HepG2 (cell line): ENCODE measurements around the gene CRKL. TPM values are rescaled to one million over a fixed set of nuclear protein-coding genes. Genes with fewer than 3 reads are reported as not detected.

Experiments used
- ETV5 ChIP-seq: IDR thresholded peaks from 2 replicates; pipeline ENCODE4 v1.6.1; 2018; ENCODE audit warnings: missing biosample characterization, missing genetic modification reagents, inconsistent platforms, borderline replicate concordance
- HNRNPH1 ChIP-seq: fragments of 200-400 bp; formaldehyde crosslinking; optimal IDR thresholded peaks from 2 replicates; pipeline ENCODE3; 2017; ENCODE audit warnings: mild to moderate bottlenecking, low read depth, low read length
- HOXD1 ChIP-seq: sonication (generic); formaldehyde crosslinking; IDR thresholded peaks from 2 replicates; pipeline ENCODE4 v1.5.0; 2020; ENCODE audit warnings: missing genetic modification reagents
- MED8 ChIP-seq: sonication (generic); formaldehyde crosslinking; IDR thresholded peaks from 2 replicates; pipeline ENCODE4 v1.8.1; 2023; ENCODE audit warnings: mild to moderate bottlenecking, missing genetic modification reagents; ENCODE audit not compliant: insufficient replicate concordance
- RBAK ChIP-seq: sonication (generic); formaldehyde crosslinking; IDR thresholded peaks from 2 replicates; pipeline ENCODE4 v1.5.1; 2020; ENCODE audit warnings: mild to moderate bottlenecking, missing genetic modification reagents
- TBX2 ChIP-seq: sonication (generic); formaldehyde crosslinking; IDR thresholded peaks from 2 replicates; pipeline ENCODE4 v1.5.0; 2020; ENCODE audit warnings: missing genetic modification reagents, mild to moderate bottlenecking, borderline replicate concordance
- ZBTB20 ChIP-seq: sonication (generic); formaldehyde crosslinking; IDR thresholded peaks from 2 replicates; pipeline ENCODE4 v1.8.1; 2023; ENCODE audit warnings: missing genetic modification reagents, low read depth, mild to moderate bottlenecking, borderline replicate concordance
- ZFP36L1 ChIP-seq: sonication (generic); formaldehyde crosslinking; IDR thresholded peaks from 2 replicates; pipeline ENCODE4 v1.8.0; 2022; ENCODE audit warnings: mild to moderate bottlenecking, missing genetic modification reagents, moderate library complexity
- ZFY ChIP-seq: sonication (generic); formaldehyde crosslinking; IDR thresholded peaks from 2 replicates; pipeline ENCODE4 v1.4.0; 2020; ENCODE audit warnings: missing genetic modification reagents
- ZNF292 ChIP-seq: sonication (generic); formaldehyde crosslinking; IDR thresholded peaks from 2 replicates; pipeline ENCODE4 v1.8.1; 2022; ENCODE audit warnings: mild to moderate bottlenecking, low read depth, missing genetic modification reagents, borderline replicate concordance
- ZNF430 ChIP-seq: sonication (generic); formaldehyde crosslinking; IDR thresholded peaks from 2 replicates; pipeline ENCODE4 v1.9.0; 2021; ENCODE audit warnings: mild to moderate bottlenecking, missing genetic modification reagents
- ZNF589 ChIP-seq: sonication (generic); formaldehyde crosslinking; conservative IDR thresholded peaks from 2 replicates; pipeline ENCODE4 v1.8.0; 2022; ENCODE audit warnings: mild to moderate bottlenecking, moderate library complexity, missing genetic modification reagents
- polyA plus RNA-seq, 8 experiments: library from polyadenylated mRNA; depleted of rRNA in 3 of 8; stranded (reverse) in 7 of 8; unstranded in 1 of 8; fragments of >200 nt; fragmentation: Illumina TruSeq in 4 of 8; extraction: Trizol in 4 of 8; gene quantifications; 2 replicates each; pipeline versions ENCODE4 v1.2.1 to v1.2.3, GENCODE V29; 2011 to 2016; ENCODE audit warnings: low read depth in 4 of 8, missing spikeins in 1 of 8, mixed read lengths in 1 of 8; ENCODE audit not compliant: insufficient read depth in 1 of 8
- total RNA-seq, 5 experiments: library from RNA; depleted of rRNA; stranded (reverse); fragments of >200 nt; fragmentation: Illumina TruSeq; extraction: Trizol; gene quantifications; 2 replicates each; pipeline ENCODE4 v1.2.3, GENCODE V29; 2016; ENCODE audit warnings: low read depth in 1 of 5
- TF ChIP-seq, protein P1 (sequence below): sonication (generic); formaldehyde crosslinking; IDR thresholded peaks from 2 replicates; pipeline ENCODE4 v1.4.0; 2020; ENCODE audit warnings: missing genetic modification reagents
- TF ChIP-seq, protein P2 (sequence below): sonication (generic); formaldehyde crosslinking; IDR thresholded peaks from one replicate; pipeline ENCODE4 v1.5.1; 2020; ENCODE audit warnings: mild to moderate bottlenecking, missing genetic modification reagents; ENCODE audit errors: not compliant biosample characterization
- TF ChIP-seq, protein P3 (sequence below): sonication (generic); formaldehyde crosslinking; IDR thresholded peaks from 2 replicates; pipeline ENCODE4 v1.8.1; 2023; ENCODE audit warnings: missing genetic modification reagents, inconsistent platforms, borderline replicate concordance
- TF ChIP-seq, protein P4 (sequence below): sonication (generic); formaldehyde crosslinking; IDR thresholded peaks from 2 replicates; pipeline ENCODE4 v1.4.0; 2020; ENCODE audit warnings: low read depth, mild to moderate bottlenecking, missing genetic modification reagents

CRKL gene
- total and polyA plus RNA-seq, 2 of the 13 experiments (the other 11 are each of a cell fraction or from before 2014, with no cell fraction given): 37.4 to 60.6 TPM

DNA sequence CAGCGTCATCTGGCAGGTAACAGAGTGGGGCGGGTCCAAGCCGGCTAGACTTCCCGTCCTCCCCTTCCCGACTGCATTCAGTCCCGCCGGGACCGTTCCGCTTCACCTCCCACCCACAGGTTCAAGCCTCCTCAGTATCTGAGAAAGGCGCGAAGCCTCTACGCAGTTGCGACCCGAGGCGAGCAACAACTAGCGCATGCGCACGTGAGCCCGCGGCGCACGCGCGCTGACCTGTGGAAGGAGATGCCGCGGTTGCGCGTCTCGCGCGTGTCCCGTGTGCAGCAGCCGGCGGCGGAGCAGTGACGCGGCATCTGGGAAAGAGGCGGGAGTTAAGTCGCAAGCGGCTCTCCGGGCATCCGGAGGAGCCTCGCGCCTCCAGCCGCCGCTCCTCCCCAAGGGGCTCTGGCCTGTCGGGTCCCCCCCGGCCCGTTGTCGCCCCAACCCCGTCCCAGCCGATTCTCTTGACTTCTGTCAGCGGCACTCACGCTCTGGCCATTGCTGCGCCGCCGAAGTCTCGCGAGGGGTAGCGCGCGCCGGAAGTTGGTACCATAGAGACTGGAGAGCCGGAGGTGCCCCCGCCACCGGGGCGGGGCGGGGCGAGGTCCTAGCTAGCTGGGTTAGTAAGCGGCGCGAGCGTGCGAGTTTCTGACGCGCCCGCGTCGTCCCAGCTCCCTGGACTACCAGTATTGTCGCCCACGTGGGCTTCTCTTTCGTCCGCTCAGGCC, 84.6 kb downstream of the CRKL start, which contains the start of gene THAP7 (continued):
- TF ChIP-seq MED8 (CRISPR knock-in tag) (peak; percentile 79), ZFP36L1 (CRISPR knock-in tag) (peak; percentile 61), RBAK (CRISPR knock-in tag) (peak; percentile 50; the same call in 1 of the 2 replicates), ZNF589 (CRISPR knock-in tag) (peak; percentile 87), ZBTB20 (CRISPR knock-in tag) (peak; percentile 21; the same call in 1 of the 2 replicates), TBX2 (CRISPR knock-in tag) (peak; percentile 55; the same call in 1 of the 2 replicates), HNRNPH1 (peak; percentile 21), ZNF430 (CRISPR knock-in tag) (peak; percentile 69), ZNF292 (CRISPR knock-in tag) (peak; percentile 67), ETV5 (CRISPR knock-in tag) (peak; percentile 76), HOXD1 (CRISPR knock-in tag) (peak; percentile 59; the same call in 1 of the 2 replicates), ZFY (CRISPR knock-in tag) (peak; percentile 75)
- TF ChIP-seq, protein P1, sequence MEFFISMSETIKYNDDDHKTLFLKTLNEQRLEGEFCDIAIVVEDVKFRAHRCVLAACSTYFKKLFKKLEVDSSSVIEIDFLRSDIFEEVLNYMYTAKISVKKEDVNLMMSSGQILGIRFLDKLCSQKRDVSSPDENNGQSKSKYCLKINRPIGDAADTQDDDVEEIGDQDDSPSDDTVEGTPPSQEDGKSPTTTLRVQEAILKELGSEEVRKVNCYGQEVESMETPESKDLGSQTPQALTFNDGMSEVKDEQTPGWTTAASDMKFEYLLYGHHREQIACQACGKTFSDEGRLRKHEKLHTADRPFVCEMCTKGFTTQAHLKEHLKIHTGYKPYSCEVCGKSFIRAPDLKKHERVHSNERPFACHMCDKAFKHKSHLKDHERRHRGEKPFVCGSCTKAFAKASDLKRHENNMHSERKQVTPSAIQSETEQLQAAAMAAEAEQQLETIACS (CRISPR knock-in tag): peak; percentile 67
- TF ChIP-seq, protein P2, sequence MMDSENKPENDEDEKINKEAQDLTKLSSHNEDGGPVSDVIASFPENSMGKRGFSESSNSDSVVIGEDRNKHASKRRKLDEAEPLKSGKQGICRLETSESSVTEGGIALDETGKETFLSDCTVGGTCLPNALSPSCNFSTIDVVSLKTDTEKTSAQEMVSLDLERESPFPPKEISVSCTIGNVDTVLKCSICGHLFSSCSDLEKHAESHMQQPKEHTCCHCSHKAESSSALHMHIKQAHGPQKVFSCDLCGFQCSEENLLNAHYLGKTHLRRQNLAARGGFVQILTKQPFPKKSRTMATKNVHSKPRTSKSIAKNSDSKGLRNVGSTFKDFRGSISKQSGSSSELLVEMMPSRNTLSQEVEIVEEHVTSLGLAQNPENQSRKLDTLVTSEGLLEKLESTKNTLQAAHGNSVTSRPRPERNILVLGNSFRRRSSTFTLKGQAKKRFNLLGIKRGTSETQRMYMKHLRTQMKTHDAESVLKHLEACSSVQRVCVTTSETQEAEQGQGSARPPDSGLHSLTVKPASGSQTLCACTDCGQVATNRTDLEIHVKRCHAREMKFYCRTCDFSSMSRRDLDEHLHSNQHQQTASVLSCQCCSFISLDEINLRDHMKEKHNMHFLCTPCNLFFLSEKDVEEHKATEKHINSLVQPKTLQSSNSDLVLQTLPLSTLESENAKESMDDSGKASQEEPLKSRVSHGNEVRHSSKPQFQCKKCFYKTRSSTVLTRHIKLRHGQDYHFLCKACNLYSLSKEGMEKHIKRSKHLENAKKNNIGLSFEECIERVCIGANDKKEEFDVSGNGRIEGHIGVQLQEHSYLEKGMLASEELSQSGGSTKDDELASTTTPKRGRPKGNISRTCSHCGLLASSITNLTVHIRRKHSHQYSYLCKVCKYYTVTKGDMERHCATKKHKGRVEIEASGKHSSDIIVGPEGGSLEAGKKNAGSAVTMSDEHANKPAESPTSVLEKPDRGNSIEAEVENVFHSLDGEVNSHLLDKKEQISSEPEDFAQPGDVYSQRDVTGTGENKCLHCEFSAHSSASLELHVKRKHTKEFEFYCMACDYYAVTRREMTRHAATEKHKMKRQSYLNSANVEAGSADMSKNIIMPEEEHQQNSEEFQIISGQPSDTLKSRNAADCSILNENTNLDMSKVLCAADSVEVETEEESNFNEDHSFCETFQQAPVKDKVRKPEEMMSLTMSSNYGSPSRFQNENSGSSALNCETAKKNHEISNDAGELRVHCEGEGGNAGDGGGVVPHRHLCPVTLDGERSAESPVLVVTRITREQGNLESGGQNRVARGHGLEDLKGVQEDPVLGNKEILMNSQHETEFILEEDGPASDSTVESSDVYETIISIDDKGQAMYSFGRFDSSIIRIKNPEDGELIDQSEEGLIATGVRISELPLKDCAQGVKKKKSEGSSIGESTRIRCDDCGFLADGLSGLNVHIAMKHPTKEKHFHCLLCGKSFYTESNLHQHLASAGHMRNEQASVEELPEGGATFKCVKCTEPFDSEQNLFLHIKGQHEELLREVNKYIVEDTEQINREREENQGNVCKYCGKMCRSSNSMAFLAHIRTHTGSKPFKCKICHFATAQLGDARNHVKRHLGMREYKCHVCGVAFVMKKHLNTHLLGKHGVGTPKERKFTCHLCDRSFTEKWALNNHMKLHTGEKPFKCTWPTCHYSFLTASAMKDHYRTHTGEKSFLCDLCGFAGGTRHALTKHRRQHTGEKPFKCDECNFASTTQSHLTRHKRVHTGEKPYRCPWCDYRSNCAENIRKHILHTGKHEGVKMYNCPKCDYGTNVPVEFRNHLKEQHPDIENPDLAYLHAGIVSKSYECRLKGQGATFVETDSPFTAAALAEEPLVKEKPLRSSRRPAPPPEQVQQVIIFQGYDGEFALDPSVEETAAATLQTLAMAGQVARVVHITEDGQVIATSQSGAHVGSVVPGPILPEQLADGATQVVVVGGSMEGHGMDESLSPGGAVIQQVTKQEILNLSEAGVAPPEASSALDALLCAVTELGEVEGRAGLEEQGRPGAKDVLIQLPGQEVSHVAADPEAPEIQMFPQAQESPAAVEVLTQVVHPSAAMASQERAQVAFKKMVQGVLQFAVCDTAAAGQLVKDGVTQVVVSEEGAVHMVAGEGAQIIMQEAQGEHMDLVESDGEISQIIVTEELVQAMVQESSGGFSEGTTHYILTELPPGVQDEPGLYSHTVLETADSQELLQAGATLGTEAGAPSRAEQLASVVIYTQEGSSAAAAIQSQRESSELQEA (CRISPR knock-in tag): peak; percentile 53
- TF ChIP-seq, protein P3, sequence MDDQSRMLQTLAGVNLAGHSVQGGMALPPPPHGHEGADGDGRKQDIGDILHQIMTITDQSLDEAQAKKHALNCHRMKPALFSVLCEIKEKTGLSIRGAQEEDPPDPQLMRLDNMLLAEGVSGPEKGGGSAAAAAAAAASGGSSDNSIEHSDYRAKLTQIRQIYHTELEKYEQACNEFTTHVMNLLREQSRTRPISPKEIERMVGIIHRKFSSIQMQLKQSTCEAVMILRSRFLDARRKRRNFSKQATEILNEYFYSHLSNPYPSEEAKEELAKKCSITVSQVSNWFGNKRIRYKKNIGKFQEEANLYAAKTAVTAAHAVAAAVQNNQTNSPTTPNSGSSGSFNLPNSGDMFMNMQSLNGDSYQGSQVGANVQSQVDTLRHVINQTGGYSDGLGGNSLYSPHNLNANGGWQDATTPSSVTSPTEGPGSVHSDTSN (CRISPR knock-in tag): no peak; the same call in 1 of the 2 replicates
- TF ChIP-seq, protein P4, sequence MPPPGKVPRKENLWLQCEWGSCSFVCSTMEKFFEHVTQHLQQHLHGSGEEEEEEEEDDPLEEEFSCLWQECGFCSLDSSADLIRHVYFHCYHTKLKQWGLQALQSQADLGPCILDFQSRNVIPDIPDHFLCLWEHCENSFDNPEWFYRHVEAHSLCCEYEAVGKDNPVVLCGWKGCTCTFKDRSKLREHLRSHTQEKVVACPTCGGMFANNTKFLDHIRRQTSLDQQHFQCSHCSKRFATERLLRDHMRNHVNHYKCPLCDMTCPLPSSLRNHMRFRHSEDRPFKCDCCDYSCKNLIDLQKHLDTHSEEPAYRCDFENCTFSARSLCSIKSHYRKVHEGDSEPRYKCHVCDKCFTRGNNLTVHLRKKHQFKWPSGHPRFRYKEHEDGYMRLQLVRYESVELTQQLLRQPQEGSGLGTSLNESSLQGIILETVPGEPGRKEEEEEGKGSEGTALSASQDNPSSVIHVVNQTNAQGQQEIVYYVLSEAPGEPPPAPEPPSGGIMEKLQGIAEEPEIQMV: peak; percentile 42; the same call in 1 of the 2 replicates
